ENCODE results near the gene MPPED1.

MPPED1 gene

GRCh38 chr22:43392385-43392989 is 19.3 kb upstream of the MPPED1 start:
- DNase-seq (ENCODE audit: low spot score): no peak

- DNase-seq (ENCODE audit: low spot score): peak; percentile 78
Observed at GRCh38 chr22:43393132-43393843, 18.5 kb upstream of the MPPED1 start.

- DNase-seq (ENCODE audit: low spot score): no peak
Observed at GRCh38 chr22:43393844-43394474, 17.9 kb upstream of the MPPED1 start.

- no peak for DNase-seq (ENCODE audit: low spot score)
Observed at GRCh38 chr22:43395086-43395695, 16.6 kb upstream of the MPPED1 start.

GRCh38 chr22:43396321-43396933 is 15.4 kb upstream of the MPPED1 start:
- no peak for DNase-seq (ENCODE audit: low spot score)

- DNase-seq (ENCODE audit: low spot score): no peak
Observed at GRCh38 chr22:43396934-43397457, 14.8 kb upstream of the MPPED1 start.

- DNase-seq (ENCODE audit: low spot score): no peak
Observed at GRCh38 chr22:43397766-43398165, 14.0 kb upstream of the MPPED1 start.

- no peak for DNase-seq (ENCODE audit: low spot score)
Observed at GRCh38 chr22:43398246-43398645, 13.6 kb upstream of the MPPED1 start.

- no peak for DNase-seq (ENCODE audit: low spot score)
Observed at GRCh38 chr22:43398910-43399309, 12.9 kb upstream of the MPPED1 start.

GRCh38 chr22:43399338-43399979 is 12.4 kb upstream of the MPPED1 start:
- DNase-seq (ENCODE audit: low spot score): no peak

- DNase-seq (ENCODE audit: low spot score): no peak
Observed at GRCh38 chr22:43399980-43400358, 11.8 kb upstream of the MPPED1 start.

- DNase-seq (ENCODE audit: low spot score): no peak
Observed at GRCh38 chr22:43400449-43400848, 11.4 kb upstream of the MPPED1 start.

GRCh38 chr22:43401233-43401632 is 10.6 kb upstream of the MPPED1 start:
- DNase-seq (ENCODE audit: low spot score): no peak

- DNase-seq (ENCODE audit: low spot score): no peak
Observed at GRCh38 chr22:43401661-43402060, 10.2 kb upstream of the MPPED1 start.

- no peak for DNase-seq (ENCODE audit: low spot score)
Observed at GRCh38 chr22:43402128-43402527, 9.7 kb upstream of the MPPED1 start.

- no peak for DNase-seq (ENCODE audit: low spot score)
Observed at GRCh38 chr22:43404673-43405385, 7.0 kb upstream of the MPPED1 start.

GRCh38 chr22:43406186-43406790 is 5.5 kb upstream of the MPPED1 start:
- DNase-seq (ENCODE audit: low spot score): no peak

- no peak for DNase-seq (ENCODE audit: low spot score)
Observed at GRCh38 chr22:43407591-43407990, 4.2 kb upstream of the MPPED1 start.

GRCh38 chr22:43408009-43408408 is 3.8 kb upstream of the MPPED1 start:
- no peak for DNase-seq (ENCODE audit: low spot score)

GRCh38 chr22:43409046-43409445 is 2.8 kb upstream of the MPPED1 start:
- no peak for DNase-seq (ENCODE audit: low spot score)

- DNase-seq (ENCODE audit: low spot score): no peak
Observed at GRCh38 chr22:43409800-43410199, 2.0 kb upstream of the MPPED1 start.
